Urinary bladder (tissue), 4 donors: ENCODE results near the gene NHEJ1. TPM values are rescaled to one million over a fixed set of nuclear protein-coding genes. Genes with fewer than 3 reads are reported as not detected.

Experiments
- DNase-seq: peaks from one replicate; pipeline ENCODE4 v3.0.0-alpha.2; 2015; ENCODE audit errors: extremely low spot score
- H3K27ac ChIP-seq: one replicate; pipeline ENCODE4 v1.5.1; 2013; ENCODE audit warnings: low read depth, mild to moderate bottlenecking, moderate library complexity
- H3K36me3 ChIP-seq: one replicate; pipeline ENCODE4 v1.6.1; 2013; ENCODE audit warnings: mild to moderate bottlenecking, moderate library complexity; ENCODE audit not compliant: insufficient read depth
- H3K4me1 ChIP-seq: one replicate; pipeline ENCODE4 v1.6.1; 2013; ENCODE audit warnings: mild to moderate bottlenecking, moderate library complexity; ENCODE audit not compliant: insufficient read depth
- H3K4me3 ChIP-seq: one replicate; pipeline ENCODE4 v1.5.1; 2013; ENCODE audit warnings: low read depth, low read length
- WGBS: extraction: QIAGEN DNeasy Blood & Tissue Kit; methylation state at CpG from one replicate; pipeline ENCODE4 v1.1.7; 2013; 5-methylcytosine and 5-hydroxymethylcytosine counted together
- polyA plus RNA-seq: library from polyadenylated mRNA; stranded (reverse); fragments of 200-250 nt; gene quantifications from one replicate; pipeline ENCODE4 v1.2.3, GENCODE V29; 2013
- total RNA-seq: library from RNA; depleted of rRNA; stranded (reverse); fragments of >200 nt; gene quantifications from one replicate; pipeline ENCODE4 v1.2.3, GENCODE V29; 2014
- donor health status: healthy with polysubstance abuse.
- donor health status: healthy.

NHEJ1 gene
- total and polyA plus RNA-seq, 2 donors: 13.3 to 17.6 TPM

DNA sequence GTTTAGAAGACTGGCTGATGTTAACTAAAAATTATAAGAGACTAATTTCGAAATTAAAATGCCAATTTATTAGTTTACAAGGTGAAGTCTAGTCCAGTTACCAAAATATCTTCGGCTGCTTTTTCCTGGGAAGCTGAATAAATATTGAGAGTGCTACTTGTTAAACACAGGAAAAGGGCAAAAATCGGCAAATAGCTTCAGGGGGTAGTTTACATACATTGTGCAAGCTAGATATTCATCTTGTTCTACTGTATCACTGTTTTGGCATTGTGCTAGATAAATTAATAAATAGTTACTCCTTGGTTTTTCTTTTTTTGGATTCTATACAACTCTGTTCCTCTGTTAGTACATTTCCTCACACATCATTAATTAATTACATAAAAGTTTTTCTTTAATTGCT is 29.3 kb downstream of the NHEJ1 start:
- H3K27ac ChIP-seq: no peak overlapping the region
- H3K4me3 ChIP-seq: no peak overlapping the region
- H3K36me3 ChIP-seq: no peaks in the 10 kb centered on the region
- WGBS: 77% methylated on average over 3 of the region's 3 CpGs
- DNase-seq: no peak
- no peaks in the 10 kb centered on the region for H3K4me1 ChIP-seq

DNA sequence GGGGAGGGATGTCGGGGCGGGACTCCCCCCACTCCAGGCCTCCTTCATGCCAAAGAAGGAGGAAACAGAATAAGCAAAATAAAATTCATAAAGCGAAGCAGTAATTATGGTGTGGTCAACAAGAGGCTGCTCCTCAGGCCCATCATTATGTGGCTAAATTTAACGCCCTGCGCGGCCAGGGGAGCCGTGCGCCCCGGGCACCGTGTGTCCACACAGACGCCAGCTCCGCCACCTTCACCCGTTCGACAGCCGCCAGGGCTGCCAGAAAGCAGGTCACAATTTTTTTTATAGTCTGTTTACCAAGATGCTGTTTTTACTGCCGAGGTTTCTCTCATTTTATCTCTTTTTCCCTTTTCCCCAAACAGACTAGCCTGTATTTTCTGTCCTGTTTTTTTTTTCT is 31.0 kb downstream of the NHEJ1 start:
- Histone ChIP-seq H3K27ac (no peak overlapping the region), H3K4me1 (no peaks in the 10 kb centered on the region), H3K36me3 (no peaks in the 10 kb centered on the region), H3K4me3 (no peak overlapping the region)
- DNase-seq: no peak
- 91% methylated on average over 16 of the region's 16 CpGs for WGBS

DNA sequence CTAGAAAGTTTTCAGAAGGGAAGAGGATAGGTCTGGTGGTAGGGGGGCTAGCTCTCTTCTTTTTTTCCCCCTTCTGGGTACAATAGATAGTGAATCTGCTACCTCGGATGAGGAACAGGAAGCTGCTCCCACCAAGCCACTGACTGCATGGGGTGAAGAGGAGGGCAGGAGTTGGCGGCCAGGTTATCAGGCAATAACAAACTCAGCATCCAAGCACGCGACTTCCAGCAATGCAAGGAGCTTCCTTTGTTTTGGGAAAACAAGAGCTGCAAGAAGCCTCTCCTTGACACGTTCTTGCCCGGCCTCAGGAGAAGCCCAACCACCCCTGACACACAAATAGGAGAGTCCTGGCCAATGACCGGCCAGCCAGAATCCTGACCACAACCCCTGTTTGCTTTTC is 32.2 kb downstream of the NHEJ1 start:
- Histone ChIP-seq H3K36me3 (no peaks in the 10 kb centered on the region), H3K4me3 (no peak overlapping the region), H3K4me1 (no peaks in the 10 kb centered on the region), H3K27ac (no peak overlapping the region)
- DNase-seq: no peak
- WGBS: 80% methylated on average over 7 of the region's 7 CpGs

DNA sequence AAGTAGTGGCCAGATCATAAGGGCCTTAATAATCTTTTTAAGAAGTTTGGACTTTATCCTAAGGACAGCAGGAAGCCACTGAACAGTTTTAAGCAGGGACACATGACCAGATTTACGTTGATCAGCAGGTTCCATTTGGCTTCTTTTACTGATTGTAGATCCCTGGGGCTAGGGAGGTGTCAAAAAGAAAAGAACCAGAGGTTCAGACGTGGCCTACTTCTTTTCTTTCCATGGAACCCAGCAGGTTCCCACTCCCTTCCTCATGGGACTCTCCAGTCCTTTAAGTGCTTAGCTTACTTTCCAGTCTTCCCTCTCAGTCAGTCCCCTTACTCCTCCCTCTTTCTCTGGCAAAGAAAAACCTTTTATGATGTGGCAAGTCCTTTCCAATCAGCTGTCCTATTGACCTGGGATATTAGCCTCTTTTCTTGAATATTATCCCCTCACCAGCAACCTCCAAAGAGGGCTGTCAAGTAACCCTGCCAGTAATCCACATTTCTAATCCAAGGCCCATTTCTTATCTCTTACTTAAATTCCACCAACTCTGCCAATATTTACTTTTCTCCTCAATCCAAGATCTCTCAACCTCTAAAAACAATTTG is 33.5 kb downstream of the NHEJ1 start:
- H3K36me3 ChIP-seq: no peaks in the 10 kb centered on the region
- H3K4me3 ChIP-seq: no peak overlapping the region
- no peak for DNase-seq
- H3K27ac ChIP-seq: no peak overlapping the region
- WGBS: 73% methylated on average over 2 of the region's 2 CpGs
- no peaks in the 10 kb centered on the region for H3K4me1 ChIP-seq

DNA sequence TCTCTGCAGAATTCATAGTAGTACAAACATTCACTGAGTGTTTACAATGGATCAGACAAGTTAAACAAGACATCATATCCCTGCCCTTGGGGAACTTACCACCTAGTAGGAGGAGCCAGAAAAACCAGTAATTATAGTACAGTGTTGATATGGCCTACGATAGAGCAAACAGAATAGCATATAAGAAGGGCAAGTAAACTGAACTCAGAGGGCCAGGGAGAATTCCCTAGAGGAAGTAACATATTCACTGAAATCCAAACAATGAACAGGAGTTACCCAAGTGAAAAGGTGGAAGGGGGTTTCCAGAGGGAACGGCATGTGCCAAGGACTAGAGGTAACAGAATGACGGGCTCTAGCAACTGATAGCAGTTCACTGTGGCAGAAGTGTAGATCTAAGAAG is 34.1 kb downstream of the NHEJ1 start:
- Histone ChIP-seq H3K4me3 (no peak overlapping the region), H3K4me1 (no peaks in the 10 kb centered on the region), H3K36me3 (no peaks in the 10 kb centered on the region), H3K27ac (no peak overlapping the region)
- no peak for DNase-seq
- 88% methylated on average over 3 of the region's 3 CpGs for whole genome bisulfite sequencing

DNA sequence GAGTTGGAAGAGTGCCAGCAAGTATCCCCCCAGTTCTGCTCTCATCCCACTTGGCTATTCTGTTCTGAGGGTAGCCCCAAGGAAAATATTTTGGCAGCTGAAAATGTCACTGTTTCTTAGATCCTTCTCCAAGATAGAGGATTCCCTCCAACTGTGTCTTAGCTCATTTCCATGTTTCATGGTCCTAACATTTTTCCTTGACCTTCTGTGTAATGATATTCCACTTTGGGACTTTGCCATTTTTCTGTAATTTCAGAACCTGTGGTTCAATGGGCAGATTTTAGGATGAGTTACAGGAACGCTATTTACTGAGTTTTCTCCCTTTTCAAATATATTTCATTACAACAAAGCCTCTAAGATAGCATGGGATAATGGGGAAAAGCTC is 34.7 kb downstream of the NHEJ1 start:
- no peaks in the 10 kb centered on the region for H3K36me3 ChIP-seq
- DNase-seq: no peak
- no peaks in the 10 kb centered on the region for H3K4me1 ChIP-seq
- no peak overlapping the region for H3K27ac ChIP-seq
- 97% methylated on average over 1 of the region's 1 CpG for WGBS
- H3K4me3 ChIP-seq: no peak overlapping the region

DNA sequence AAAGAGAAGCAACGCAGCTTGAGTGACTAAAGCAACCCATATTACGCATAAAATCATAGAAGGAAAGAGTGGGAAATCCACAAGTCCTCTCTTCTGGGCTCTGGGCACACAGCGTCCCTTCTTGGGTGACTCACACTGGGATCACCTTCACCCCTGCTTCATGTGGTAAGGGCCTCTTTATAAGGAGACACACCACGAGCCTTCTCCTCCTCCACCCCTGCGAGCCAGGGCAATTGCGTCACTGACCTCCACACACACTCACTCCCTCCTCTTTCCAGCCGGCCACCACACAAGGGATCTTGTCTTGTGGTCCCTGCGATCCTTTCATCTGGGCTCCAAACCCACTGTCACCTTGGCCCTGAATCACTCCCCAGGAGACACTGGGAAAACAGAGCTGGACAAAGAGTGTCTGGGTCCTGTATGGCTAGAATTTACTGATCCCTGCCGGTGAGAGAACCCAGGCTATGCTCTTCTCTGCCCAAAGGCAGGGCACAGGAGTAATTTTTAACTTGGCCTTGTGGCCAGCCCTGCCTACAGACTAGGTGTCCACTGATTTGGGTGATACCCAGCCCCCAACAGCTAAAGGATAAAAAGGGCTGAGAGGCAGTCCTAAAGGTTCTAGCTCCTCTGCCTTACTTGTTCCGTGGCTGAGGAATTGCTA is 35.3 kb downstream of the NHEJ1 start:
- Histone ChIP-seq H3K36me3 (no peaks in the 10 kb centered on the region), H3K4me3 (no peak overlapping the region), H3K4me1 (no peaks in the 10 kb centered on the region), H3K27ac (no peak overlapping the region)
- no peak for DNase-seq
- 84% methylated on average over 10 of the region's 10 CpGs for WGBS

DNA sequence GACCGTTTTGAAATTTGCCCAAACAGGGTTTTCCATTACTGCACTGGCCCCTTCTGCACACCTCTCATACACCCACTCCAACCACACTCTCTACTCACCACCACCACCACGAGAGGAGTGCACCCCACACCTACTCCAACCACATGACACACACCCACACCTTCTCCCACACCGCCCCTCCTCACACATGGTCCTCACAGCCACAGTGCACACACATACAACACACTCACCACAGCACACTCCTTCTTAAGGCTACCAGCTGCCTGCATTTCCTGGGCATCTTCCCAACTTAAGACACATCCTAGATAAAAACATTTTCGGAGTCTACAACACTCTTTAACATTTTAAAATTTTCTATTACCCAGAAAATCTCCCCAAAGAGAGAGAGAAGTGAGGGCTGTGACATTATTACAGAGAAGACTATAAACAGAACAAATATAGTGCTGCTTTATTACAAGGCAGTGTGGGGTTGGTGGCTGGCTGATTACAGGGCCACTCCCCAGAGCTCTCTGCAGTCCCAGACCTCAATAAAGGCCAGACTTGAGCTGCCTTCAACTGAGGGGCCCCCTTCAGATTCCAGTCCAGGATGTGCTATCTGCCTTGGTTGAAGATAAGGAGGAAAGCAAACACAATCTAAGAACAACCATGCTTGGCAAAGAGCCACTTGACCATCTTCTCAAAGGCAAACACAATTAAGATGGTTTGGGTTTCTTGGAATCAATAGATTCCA is 36.1 kb downstream of the NHEJ1 start:
- no peaks in the 10 kb centered on the region for H3K4me1 ChIP-seq
- no peak overlapping the region for H3K27ac ChIP-seq
- no peak for DNase-seq
- H3K4me3 ChIP-seq: no peak overlapping the region
- 54% methylated on average over 4 of the region's 4 CpGs for WGBS
- H3K36me3 ChIP-seq: no peaks in the 10 kb centered on the region

DNA sequence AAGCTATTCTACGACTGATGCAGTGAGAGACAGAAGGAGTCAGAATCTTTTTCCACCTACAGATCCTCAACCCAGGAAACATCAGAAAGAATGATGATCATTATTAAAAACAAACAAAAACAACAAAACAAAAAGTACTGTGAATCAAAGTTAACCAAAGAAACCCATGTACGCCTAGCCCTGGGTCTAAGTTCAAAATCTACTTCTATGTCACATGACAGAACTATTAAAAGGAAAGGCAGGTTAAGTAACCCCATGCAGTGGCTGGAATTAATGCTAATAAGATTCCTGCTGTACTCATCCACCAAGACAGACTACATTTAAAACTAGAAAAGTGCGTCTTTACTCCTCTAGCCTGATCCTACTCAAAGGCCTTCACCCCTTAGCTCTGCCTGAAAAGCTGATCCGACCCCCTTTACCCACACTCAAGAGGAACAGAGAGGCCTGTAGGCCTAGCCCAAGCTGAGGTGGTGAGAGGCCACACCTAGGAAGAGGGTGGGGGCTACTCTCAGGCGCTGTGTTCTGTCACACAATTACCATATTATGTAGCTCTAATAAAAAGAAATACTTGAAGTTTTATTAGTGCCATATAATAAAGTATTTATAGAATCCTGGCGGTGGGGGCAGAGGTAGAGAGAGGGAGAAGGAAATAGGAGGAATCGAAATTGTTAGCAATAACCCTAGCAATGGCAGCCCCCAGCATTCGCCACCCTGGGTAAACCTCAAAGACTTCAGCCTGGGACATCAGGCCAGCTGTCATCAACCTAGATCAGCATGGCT is 37.1 kb downstream of the NHEJ1 start:
- WGBS: 90% methylated on average over 8 of the region's 8 CpGs
- DNase-seq: no peak
- H3K4me1 ChIP-seq: no peaks in the 10 kb centered on the region
- no peak overlapping the region for H3K4me3 ChIP-seq
- no peak overlapping the region for H3K27ac ChIP-seq
- no peaks in the 10 kb centered on the region for H3K36me3 ChIP-seq

DNA sequence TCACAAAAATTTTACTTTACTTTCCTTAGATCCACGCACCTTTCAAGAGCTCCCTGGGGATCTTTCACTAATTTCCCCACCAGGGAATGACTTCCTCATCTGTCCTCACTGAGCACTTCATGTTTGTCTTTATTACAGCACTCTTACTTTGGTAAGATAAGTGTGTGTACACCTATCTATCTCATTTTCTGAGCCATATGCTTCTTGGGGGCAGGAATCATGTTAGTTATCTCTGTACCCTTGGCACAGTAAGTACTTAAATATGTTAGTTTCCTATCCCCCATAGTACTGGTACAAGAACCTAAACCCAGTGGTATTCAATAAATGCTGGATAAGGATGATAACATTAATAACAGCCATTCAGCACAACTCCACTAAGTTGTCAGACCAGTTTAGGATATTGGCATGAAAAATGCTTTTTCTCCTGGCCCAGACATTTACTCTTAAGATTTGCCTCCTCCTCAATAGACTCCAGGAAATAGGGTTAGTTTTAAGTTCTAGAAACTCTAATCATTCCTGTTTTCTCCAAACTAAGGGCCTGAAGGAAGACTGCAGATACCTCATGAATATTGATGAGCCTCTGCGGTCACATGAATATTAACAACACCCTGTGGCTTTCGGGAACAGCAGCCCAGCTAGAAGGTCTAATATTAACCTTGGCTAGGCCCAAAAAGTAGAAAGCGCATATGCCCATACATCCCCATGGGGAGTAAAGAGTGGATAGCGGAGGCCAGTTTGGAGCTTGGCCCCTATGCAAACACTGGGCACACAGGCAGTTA is 38.2 kb downstream of the NHEJ1 start:
- 89% methylated on average over 5 of the region's 5 CpGs for WGBS
- Histone ChIP-seq H3K4me3 (no peak overlapping the region), H3K36me3 (no peaks in the 10 kb centered on the region), H3K4me1 (no peaks in the 10 kb centered on the region), H3K27ac (no peak overlapping the region)
- DNase-seq: no peak

DNA sequence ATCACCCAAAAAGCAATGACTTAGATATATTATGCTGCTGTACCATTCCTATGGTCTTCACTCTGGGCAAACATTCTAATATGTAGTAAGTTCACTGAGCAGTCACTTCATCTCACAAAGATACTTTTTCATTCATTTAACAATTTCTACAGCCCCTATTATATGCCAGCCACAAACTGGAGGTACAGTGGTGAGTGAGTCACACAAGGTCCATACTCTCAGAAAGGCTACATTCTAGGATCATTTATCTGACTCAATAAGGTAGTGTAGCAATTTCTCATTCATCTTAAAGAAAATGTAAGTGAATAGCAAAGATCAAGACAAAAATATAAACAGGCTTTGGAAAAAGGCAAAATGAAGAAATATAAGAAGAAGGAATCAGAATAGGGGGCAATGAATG is 40.5 kb downstream of the NHEJ1 start:
- H3K27ac ChIP-seq: no peak overlapping the region
- H3K4me1 ChIP-seq: no peaks in the 10 kb centered on the region
- no peak for DNase-seq
- H3K4me3 ChIP-seq: no peak overlapping the region
- H3K36me3 ChIP-seq: no peaks in the 10 kb centered on the region

DNA sequence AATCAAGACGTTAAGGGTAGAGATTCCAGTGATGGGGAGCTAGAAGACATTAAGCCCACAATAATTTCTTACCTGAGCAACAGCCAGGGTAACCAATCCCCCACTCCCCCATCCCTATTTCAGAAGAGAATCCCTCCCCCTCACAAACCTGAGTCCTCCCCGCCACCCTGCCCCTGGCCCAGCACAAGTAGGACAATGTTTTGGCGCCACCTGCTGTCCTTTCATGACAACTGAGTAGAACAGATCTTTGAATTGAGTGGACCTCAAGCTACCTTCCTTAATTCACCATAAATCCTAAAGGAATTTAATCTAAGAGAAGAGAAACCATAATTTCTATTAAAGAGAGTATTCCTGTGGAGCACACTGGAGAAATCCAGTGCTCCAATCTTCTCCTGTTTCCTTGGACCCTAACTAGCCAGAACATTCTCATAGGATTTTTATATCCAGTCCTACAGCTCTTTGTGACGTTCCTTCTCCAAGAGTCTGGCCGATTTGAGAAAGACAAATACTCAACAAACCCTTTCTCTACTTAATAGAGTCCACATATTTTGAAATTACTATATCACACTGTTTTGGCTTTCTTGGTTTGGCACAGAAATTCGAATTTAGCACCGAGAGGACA is 41.1 kb downstream of the NHEJ1 start:
- H3K27ac ChIP-seq: no peak overlapping the region
- DNase-seq: no peak
- 60% methylated on average over 7 of the region's 7 CpGs for WGBS
- no peaks in the 10 kb centered on the region for H3K4me1 ChIP-seq
- H3K4me3 ChIP-seq: no peak overlapping the region
- H3K36me3 ChIP-seq: no peaks in the 10 kb centered on the region

DNA sequence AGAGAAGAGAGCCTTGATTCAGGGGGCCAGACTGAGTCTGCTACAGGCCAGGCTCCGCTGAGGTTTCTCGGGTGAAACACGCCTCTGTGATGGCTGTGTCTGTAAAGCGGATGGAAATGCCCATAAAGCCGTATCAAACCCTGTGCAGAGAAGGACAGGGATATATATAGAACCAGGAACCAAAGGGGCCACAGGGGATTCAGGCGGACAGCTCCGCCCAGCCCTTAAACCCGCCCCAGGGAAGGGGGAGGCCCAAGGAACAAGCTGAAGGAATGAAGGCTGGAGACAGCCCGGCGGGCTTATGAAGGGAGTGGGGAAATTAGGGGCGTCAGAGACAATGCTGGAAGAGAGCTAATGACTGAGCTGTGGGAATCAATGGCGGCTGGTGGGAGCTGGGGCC is 42.1 kb downstream of the NHEJ1 start:
- Histone ChIP-seq H3K36me3 (no peaks in the 10 kb centered on the region), H3K4me1 (no peaks in the 10 kb centered on the region), H3K4me3 (no peak overlapping the region), H3K27ac (no peak overlapping the region)
- no peak for DNase-seq
- WGBS: 68% methylated on average over 12 of the region's 12 CpGs
